BE2C (cell line): Measurements from ENCODE around the gene ZNF800.

Experiments used
- DNase-seq: peaks from one replicate; pipeline ENCODE4 v3.0.0-alpha.2; 2020
- H3K27me3 ChIP-seq: fragments of 250-450 bp; sonication (Bioruptor Pico); 2 replicates; pipeline ENCODE4 v1.5.1; 2020; ENCODE audit warnings: mild to moderate bottlenecking
- H3K36me3 ChIP-seq: fragments of 250-450 bp; sonication (Bioruptor Pico); 2 replicates; pipeline ENCODE4 v1.5.1; 2020; ENCODE audit warnings: mild to moderate bottlenecking
- H3K4me1 ChIP-seq: fragments of 250-450 bp; sonication (Bioruptor Pico); 2 replicates; pipeline ENCODE4 v1.5.1; 2020
- H3K4me3 ChIP-seq: 2 replicates; pipeline ENCODE4 v1.5.1; 2011; ENCODE audit warnings: low read depth, low read length
- H3K9me3 ChIP-seq: fragments of 250-450 bp; sonication (Bioruptor Pico); 2 replicates; pipeline ENCODE4 v1.5.1; 2020
- CTCF ChIP-seq: IDR thresholded peaks from 2 replicates; pipeline ENCODE4 v1.5.1; 2012; ENCODE audit warnings: mild to moderate bottlenecking, low read depth, low read length

The ZNF800 gene

GRCh38 chr7:127349881-127350280 lies 42.6 kb downstream of the ZNF800 start:
- Histone ChIP-seq H3K4me1 (no peaks in the 10 kb centered on the region), H3K9me3 (peaks cover 2% of the 10 kb centered on the region; the same call in 1 of the 2 replicates), H3K4me3 (no peak overlapping the region), H3K36me3 (no peaks in the 10 kb centered on the region), H3K27me3 (no peaks in the 10 kb centered on the region)
- DNase-seq = no peak
- TF ChIP-seq CTCF = no peak

- no peak for TF ChIP-seq CTCF
- H3K4me1 ChIP-seq = no peaks in the 10 kb centered on the region
- no peaks in the 10 kb centered on the region for H3K27me3 ChIP-seq
- peak overlapping the region; percentile 53 for H3K4me3 ChIP-seq
- no peaks in the 10 kb centered on the region for H3K36me3 ChIP-seq
- DNase-seq = no peak
- H3K9me3 ChIP-seq = peaks cover 2% of the 10 kb centered on the region; the same call in 1 of the 2 replicates
Observed at GRCh38 chr7:127348247-127348631, 44.3 kb downstream of the ZNF800 start.

GRCh38 chr7:127347567-127348246 lies 44.8 kb downstream of the ZNF800 start:
- H3K4me3 ChIP-seq = peak overlapping the region; percentile 53
- no peaks in the 10 kb centered on the region for H3K4me1 ChIP-seq
- peak; percentile 88 for DNase-seq
- peak; percentile 44 for TF ChIP-seq CTCF
- H3K27me3 ChIP-seq = no peaks in the 10 kb centered on the region
- H3K9me3 ChIP-seq = peaks cover 2% of the 10 kb centered on the region; the same call in 1 of the 2 replicates
- H3K36me3 ChIP-seq = no peaks in the 10 kb centered on the region

- DNase-seq = no peak
- Histone ChIP-seq H3K27me3 (no peaks in the 10 kb centered on the region), H3K4me3 (no peak overlapping the region), H3K4me1 (no peaks in the 10 kb centered on the region), H3K36me3 (no peaks in the 10 kb centered on the region), H3K9me3 (peaks cover 2% of the 10 kb centered on the region; the same call in 1 of the 2 replicates)
- no peak for TF ChIP-seq CTCF
Observed at GRCh38 chr7:127346575-127347256, 45.8 kb downstream of the ZNF800 start.

GRCh38 chr7:127342596-127342995 lies 49.9 kb downstream of the ZNF800 start:
- DNase-seq = no peak
- no peaks in the 10 kb centered on the region for H3K27me3 ChIP-seq
- no peak overlapping the region for H3K4me3 ChIP-seq
- peaks cover 2% of the 10 kb centered on the region; the same call in 1 of the 2 replicates for H3K9me3 ChIP-seq
- H3K36me3 ChIP-seq = no peaks in the 10 kb centered on the region
- no peak for TF ChIP-seq CTCF
- H3K4me1 ChIP-seq = no peaks in the 10 kb centered on the region

- no peaks in the 10 kb centered on the region for H3K9me3 ChIP-seq
- no peak for DNase-seq
- TF ChIP-seq CTCF = no peak
- H3K27me3 ChIP-seq = no peaks in the 10 kb centered on the region
- H3K4me1 ChIP-seq = no peaks in the 10 kb centered on the region
- no peaks in the 10 kb centered on the region for H3K36me3 ChIP-seq
- no peak overlapping the region for H3K4me3 ChIP-seq
Observed at GRCh38 chr7:127338122-127338521, 54.4 kb downstream of the ZNF800 start.
